B cell (primary cell): Measurements from ENCODE around the gene SLC35F3. TPM values are rescaled to one million over a fixed set of nuclear protein-coding genes. Genes with fewer than 3 reads are reported as not detected.

Experiments used
- ATAC-seq: fragments of 200-7000 bp; cut with Tn5 transposase; one replicate; pipeline ENCODE4 v1.10.0; 2021; ENCODE audit warnings: low read depth, mild to moderate bottlenecking, moderate number of reproducible peaks, moderate library complexity
- CTCF ChIA-PET: fragments of 350-600 bp; sonication (Branson Sonifier 250); formaldehyde crosslinking; loops from one replicate; lab custom pipeline; 2021; ENCODE audit warnings: antibody characterized with exemption, inconsistent platforms; lab: Charles Lee
- POLR2A ChIA-PET: fragments of 350-600 bp; sonication (Branson Sonifier 250); formaldehyde crosslinking; loops from one replicate; lab custom pipeline; 2021; ENCODE audit warnings: antibody characterized with exemption; lab: Charles Lee
- DNase-seq: peaks from one replicate; pipeline ENCODE4 v3.0.0; 2013
- H2AFZ ChIP-seq: 2 replicates; pipeline ENCODE4 v1.6.1; 2012; ENCODE audit warnings: mild to moderate bottlenecking, low read depth, low read length; ENCODE audit not compliant: insufficient read depth, poor library complexity, severe bottlenecking
- H3K27ac ChIP-seq, 2 donors: 1 replicate in 1 of 2; 2 replicates in 1 of 2; pipeline ENCODE4 v1.5.1; 2012 to 2013; ENCODE audit warnings: low read length in 2 of 2, mild to moderate bottlenecking in 2 of 2, moderate library complexity in 1 of 2
- H3K27me3 ChIP-seq, 4 experiments: fragments of 200-600 bp in 1 of 4; sonication (generic) in 1 of 4; replicated peaks in 1 of 4; 1 replicate in 2 of 4; 2 replicates in 2 of 4; pipeline versions ENCODE4 v1.6.1 to v1.7.0; 2013 to 2016; ENCODE audit warnings: low read length in 3 of 4, mild to moderate bottlenecking in 2 of 4, mixed read lengths in 1 of 4, moderate library complexity in 1 of 4; ENCODE audit not compliant: insufficient read depth in 4 of 4, control insufficient read depth in 3 of 4; ENCODE audit errors: control extremely low read depth in 1 of 4
- H3K36me3 ChIP-seq, 2 experiments: replicated peaks in 1 of 2; 1 replicate in 1 of 2; 2 replicates in 1 of 2; pipeline versions ENCODE4 v1.6.1 to v1.7.1; 2013; ENCODE audit warnings: low read length in 1 of 2; ENCODE audit not compliant: insufficient read depth in 2 of 2, control insufficient read depth in 1 of 2; ENCODE audit errors: control extremely low read depth in 1 of 2, extremely low read depth in 1 of 2
- H3K4me1 ChIP-seq, 2 donors: fragments of 200-600 bp in 1 of 2; sonication (generic) in 1 of 2; 1 replicate in 1 of 2; 2 replicates in 1 of 2; pipeline versions ENCODE4 v1.5.1 to v1.6.1; 2013 to 2017; ENCODE audit warnings: low read length in 2 of 2; ENCODE audit not compliant: control insufficient read depth in 2 of 2, insufficient read depth in 2 of 2
- H3K4me2 ChIP-seq: replicated peaks from 2 replicates; pipeline ENCODE3; 2012; ENCODE audit warnings: mild to moderate bottlenecking, low read depth, low read length; ENCODE audit not compliant: poor library complexity, severe bottlenecking
- H3K4me3 ChIP-seq, 5 experiments: fragments of 200-600 bp in 1 of 5; sonication (generic) in 1 of 5; 1 replicate in 3 of 5; 2 replicates in 2 of 5; pipeline versions ENCODE4 v1.5.1 to v1.7.0; 2011 to 2016; ENCODE audit warnings: low read length in 4 of 5, mild to moderate bottlenecking in 4 of 5, low read depth in 2 of 5, control low read depth in 1 of 5, moderate library complexity in 1 of 5; ENCODE audit not compliant: insufficient read depth in 1 of 5; ENCODE audit errors: control extremely low read depth in 1 of 5, extremely low read depth in 1 of 5
- H3K79me2 ChIP-seq: fragments of 200-600 bp; sonication (generic); one replicate; pipeline ENCODE4 v1.6.0; 2016; ENCODE audit warnings: low read length; ENCODE audit not compliant: control insufficient read depth, insufficient read depth
- H3K9ac ChIP-seq: fragments of 200-600 bp; sonication (generic); 2 replicates; pipeline ENCODE4 v1.6.1; 2017; ENCODE audit warnings: mild to moderate bottlenecking, low read length, moderate library complexity
- H3K9me3 ChIP-seq, 3 donors: one replicate each; pipeline versions ENCODE4 v1.6.1 to v1.7.1; 2013; ENCODE audit warnings: low read length in 2 of 3; ENCODE audit not compliant: control insufficient read depth in 2 of 3, insufficient read depth in 1 of 3; ENCODE audit errors: control extremely low read depth in 1 of 3
- H4K20me1 ChIP-seq: 2 replicates; pipeline ENCODE4 v1.6.0; 2012; ENCODE audit warnings: mild to moderate bottlenecking, low read length; ENCODE audit not compliant: insufficient read depth, control insufficient read depth, poor library complexity, severe bottlenecking
- H3K27ac Mint-ChIP-seq: one replicate; pipeline ENCODE4 v1.8.0; 2021; ENCODE audit warnings: mixed read lengths
- H3K27me3 Mint-ChIP-seq: one replicate; pipeline ENCODE4 v1.8.0; 2021; ENCODE audit warnings: mixed read lengths
- H3K4me1 Mint-ChIP-seq: one replicate; pipeline ENCODE4 v1.8.0; 2021; ENCODE audit warnings: mixed read lengths
- H3K4me3 Mint-ChIP-seq: one replicate; pipeline ENCODE4 v1.8.0; 2021; ENCODE audit warnings: mixed read lengths
- H3K9me3 Mint-ChIP-seq: one replicate; pipeline ENCODE4 v1.8.0; 2022; ENCODE audit warnings: mixed read lengths; ENCODE audit not compliant: insufficient read depth
- CTCF ChIP-seq: fragments of 200-600 bp; IDR thresholded peaks from one replicate; pipeline ENCODE4 v1.8.0; 2022; ENCODE audit warnings: antibody characterized with exemption, mild to moderate bottlenecking
- EZH2 ChIP-seq: IDR thresholded peaks from 2 replicates; pipeline ENCODE4 v1.6.1; 2012; ENCODE audit warnings: borderline replicate concordance, low read depth, mild to moderate bottlenecking, moderate library complexity, low read length; ENCODE audit not compliant: insufficient read depth, poor library complexity, severe bottlenecking
- WGBS: methylation state at CpG from one replicate; pipeline ENCODE4 v1.1.5; 2013; ENCODE audit warnings: missing lambda C conversion rate; ENCODE audit not compliant: insufficient coverage; 5-methylcytosine and 5-hydroxymethylcytosine counted together
- intact Hi-C: fragments of 100-400 bp; cut with micrococcal nuclease; formaldehyde crosslinking; loops from one replicate; pipeline ENCODE4 v1.10.0; 2022
- polyA plus RNA-seq: library from polyadenylated mRNA; depleted of rRNA; stranded (reverse); fragments of >200 nt; gene quantifications from 2 replicates; pipeline ENCODE4 v1.2.3, GENCODE V29; 2012
- total RNA-seq, 2 donors: library from RNA; stranded (reverse); fragments of 120-200 nt in 1 of 2; gene quantifications; 1 replicate in 1 of 2; 2 replicates in 1 of 2; pipeline versions ENCODE4 v1.2.3 to v1.2.4, GENCODE V29; 2013 to 2022

Gene SLC35F3
- total and polyA plus RNA-seq, 2 donors (not counting 1 experiment from before 2014, with no cell fraction given): not detected

GRCh38 chr1:234237393-234237792, 332.9 kb downstream of the SLC35F3 start:
- Histone ChIP-seq H4K20me1 (no peaks in the 10 kb centered on the region), H3K4me3 (no peak overlapping the region), H3K4me2 (no peak overlapping the region), H3K27ac (no peak overlapping the region), H3K4me1 (no peaks in the 10 kb centered on the region), H2AFZ (no peak overlapping the region), H3K36me3 (no peaks in the 10 kb centered on the region), H3K27me3 (no peaks in the 10 kb centered on the region), H3K9me3 (no peaks in the 10 kb centered on the region), H3K9ac (no peak overlapping the region), H3K79me2 (no peaks in the 10 kb centered on the region)
- Mint-ChIP-seq H3K27me3 (peaks cover 43% of the 10 kb centered on the region), H3K4me3 (no peak overlapping the region), H3K9me3 (no peaks in the 10 kb centered on the region), H3K4me1 (no peaks in the 10 kb centered on the region), H3K27ac (no peak overlapping the region)
- no peak for TF ChIP-seq CTCF
- no peak for TF ChIP-seq EZH2
- intact Hi-C loops: no loop called here
- ChIA-PET POLR2A (no interaction called here), CTCF (no interaction called here)
- no CpG with 5 or more reads among the region's 2 CpGs for WGBS
- DNase-seq (no peak), ATAC-seq (no peak)

- Mint-ChIP-seq H3K27ac (no peak overlapping the region), H3K4me3 (no peak overlapping the region), H3K9me3 (no peaks in the 10 kb centered on the region), H3K4me1 (no peaks in the 10 kb centered on the region), H3K27me3 (peaks cover 38% of the 10 kb centered on the region)
- H3K9ac ChIP-seq: no peak overlapping the region
- H3K27me3 ChIP-seq: no peaks in the 10 kb centered on the region
- H3K4me3 ChIP-seq: no peak overlapping the region
- POLR2A ChIA-PET: no interaction called here
- 80% methylated on average over 1 of the region's 1 CpG for WGBS
- no peaks in the 10 kb centered on the region for H3K9me3 ChIP-seq
- no peak for TF ChIP-seq CTCF
- TF ChIP-seq EZH2: no peak
- CTCF ChIA-PET: no interaction called here
- no peaks in the 10 kb centered on the region for H3K4me1 ChIP-seq
- ATAC-seq (no peak), DNase-seq (no peak)
- no peak overlapping the region for H3K27ac ChIP-seq
- intact Hi-C loops: no loop called here
- H4K20me1 ChIP-seq: no peaks in the 10 kb centered on the region
- H3K36me3 ChIP-seq: no peaks in the 10 kb centered on the region
- no peak overlapping the region for H2AFZ ChIP-seq
- no peaks in the 10 kb centered on the region for H3K79me2 ChIP-seq
- no peak overlapping the region for H3K4me2 ChIP-seq
Measured at GRCh38 chr1:234238060-234238459, 333.6 kb downstream of the SLC35F3 start.
